ENCODE results near the gene MGAT5. TPM values are rescaled to one million over a fixed set of nuclear protein-coding genes. Genes with fewer than 3 reads are reported as not detected.

Gene MGAT5
- total RNA-seq, 1 experiment from 2014 or later, result 34.0 TPM

DNA sequence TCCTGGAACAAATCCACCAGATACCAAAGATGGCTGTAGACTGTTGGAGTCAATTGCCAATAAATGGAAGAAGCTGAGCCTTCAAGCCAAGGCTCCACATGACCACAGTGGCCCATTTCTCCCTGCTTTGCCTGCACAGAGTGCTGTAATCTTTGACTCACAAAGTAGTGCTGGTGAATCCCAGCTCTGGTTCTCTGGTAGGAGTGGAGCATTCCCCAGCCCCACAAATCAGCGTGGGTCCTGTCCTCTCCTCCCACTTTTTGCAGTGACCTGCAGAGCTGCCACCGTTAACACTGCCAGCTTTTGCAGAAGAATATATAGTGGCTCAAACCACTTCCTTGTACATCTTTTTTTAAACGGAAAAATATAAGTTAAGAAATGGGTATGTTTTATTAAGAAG lies 93.9 kb downstream of the MGAT5 start:
- intact Hi-C loops (cut with micrococcal nuclease), result no loop called here
- Histone ChIP-seq H2AFZ (ENCODE audit: low read depth, low read length, poor library complexity, severe bottlenecking) (no peak overlapping the region), H3K9me3 (ENCODE audit: control insufficient read depth in 1 of 2, insufficient read depth in 1 of 2, low read depth in 1 of 2, low read length in 2 of 2) (no peaks in the 10 kb centered on the region), H3K27ac (ENCODE audit: low read depth, low read length) (no peak overlapping the region), H4K20me1 (ENCODE audit: insufficient read depth) (no peaks in the 10 kb centered on the region), H3K9ac (ENCODE audit: low read length) (no peak overlapping the region), H3K27me3 (ENCODE audit: insufficient read depth, low read length) (no peaks in the 10 kb centered on the region), H3K9me2 (ENCODE audit: insufficient read depth) (no peaks in the 10 kb centered on the region), H3K36me3 (ENCODE audit: control insufficient read depth in 1 of 2, insufficient read depth in 2 of 2, low read length in 2 of 2) (no peaks in the 10 kb centered on the region), H3K4me1 (ENCODE audit: control insufficient read depth in 1 of 2, insufficient read depth in 2 of 2, low read length in 2 of 2) (no peaks in the 10 kb centered on the region), H3K79me2 (ENCODE audit: insufficient read depth, low read length) (no peaks in the 10 kb centered on the region), H3K4me2 (ENCODE audit: low read length) (no peak overlapping the region), H3K4me3 (replicated peaks in 1 of 2; ENCODE audit: low read depth in 1 of 2, low read length in 2 of 2) (no peak overlapping the region)
- ATAC-seq (no peak), DNase-seq (ENCODE audit: low read depth, low spot score) (no peak)
- CTCF ChIA-PET, result no interaction called here
- TF ChIP-seq, protein P1, sequence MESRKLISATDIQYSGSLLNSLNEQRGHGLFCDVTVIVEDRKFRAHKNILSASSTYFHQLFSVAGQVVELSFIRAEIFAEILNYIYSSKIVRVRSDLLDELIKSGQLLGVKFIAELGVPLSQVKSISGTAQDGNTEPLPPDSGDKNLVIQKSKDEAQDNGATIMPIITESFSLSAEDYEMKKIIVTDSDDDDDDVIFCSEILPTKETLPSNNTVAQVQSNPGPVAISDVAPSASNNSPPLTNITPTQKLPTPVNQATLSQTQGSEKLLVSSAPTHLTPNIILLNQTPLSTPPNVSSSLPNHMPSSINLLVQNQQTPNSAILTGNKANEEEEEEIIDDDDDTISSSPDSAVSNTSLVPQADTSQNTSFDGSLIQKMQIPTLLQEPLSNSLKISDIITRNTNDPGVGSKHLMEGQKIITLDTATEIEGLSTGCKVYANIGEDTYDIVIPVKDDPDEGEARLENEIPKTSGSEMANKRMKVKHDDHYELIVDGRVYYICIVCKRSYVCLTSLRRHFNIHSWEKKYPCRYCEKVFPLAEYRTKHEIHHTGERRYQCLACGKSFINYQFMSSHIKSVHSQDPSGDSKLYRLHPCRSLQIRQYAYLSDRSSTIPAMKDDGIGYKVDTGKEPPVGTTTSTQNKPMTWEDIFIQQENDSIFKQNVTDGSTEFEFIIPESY (IDR thresholded peaks at IDR 0.05; ENCODE audit: extremely low read depth, insufficient replicate concordance, low read length), result no peak
- TF ChIP-seq ZNF274 (IDR thresholded peaks at IDR 0.05; ENCODE audit: low read depth, low read length) (no peak), MAX (IDR thresholded peaks at IDR 0.05) (no peak), SP1 (IDR thresholded peaks at IDR 0.05; ENCODE audit: low read depth) (no peak), RAD21 (IDR thresholded peaks at IDR 0.05; ENCODE audit: low read depth) (no peak), POLR2AphosphoS5 (IDR thresholded peaks at IDR 0.05; ENCODE audit: low read depth, low read length) (no peak)
- RAD21 ChIA-PET (ENCODE audit: low non-redundant PET in 1 of 2, low total read pairs in 2 of 2, uncharacterized antibody in 2 of 2, unreplicated experiment in 2 of 2), result no interaction called here
- BruUV-seq (replicated peaks), result no TSS peak
- POLR2A ChIA-PET, result no interaction called here

- Histone ChIP-seq H3K4me2 (ENCODE audit: low read length) (no peak overlapping the region), H3K9me3 (ENCODE audit: control insufficient read depth in 1 of 2, insufficient read depth in 1 of 2, low read depth in 1 of 2, low read length in 2 of 2) (no peaks in the 10 kb centered on the region), H3K9me2 (ENCODE audit: insufficient read depth) (no peaks in the 10 kb centered on the region), H3K36me3 (ENCODE audit: control insufficient read depth in 1 of 2, insufficient read depth in 2 of 2, low read length in 2 of 2) (no peaks in the 10 kb centered on the region), H3K9ac (ENCODE audit: low read length) (no peak overlapping the region), H3K27ac (ENCODE audit: low read depth, low read length) (no peak overlapping the region), H2AFZ (ENCODE audit: low read depth, low read length, poor library complexity, severe bottlenecking) (no peak overlapping the region), H4K20me1 (ENCODE audit: insufficient read depth) (no peaks in the 10 kb centered on the region), H3K4me1 (ENCODE audit: control insufficient read depth in 1 of 2, insufficient read depth in 2 of 2, low read length in 2 of 2) (no peaks in the 10 kb centered on the region), H3K4me3 (replicated peaks in 1 of 2; ENCODE audit: low read depth in 1 of 2, low read length in 2 of 2) (no peak overlapping the region), H3K27me3 (ENCODE audit: insufficient read depth, low read length) (no peaks in the 10 kb centered on the region), H3K79me2 (ENCODE audit: insufficient read depth, low read length) (no peaks in the 10 kb centered on the region)
- no peak for DNase-seq (ENCODE audit: low read depth, low spot score)
- POLR2A ChIA-PET, result no interaction called here
- ATAC-seq, result no peak
- intact Hi-C loops (cut with micrococcal nuclease), result no loop called here
- CTCF ChIA-PET, result no interaction called here
- TF ChIP-seq, protein P2, sequence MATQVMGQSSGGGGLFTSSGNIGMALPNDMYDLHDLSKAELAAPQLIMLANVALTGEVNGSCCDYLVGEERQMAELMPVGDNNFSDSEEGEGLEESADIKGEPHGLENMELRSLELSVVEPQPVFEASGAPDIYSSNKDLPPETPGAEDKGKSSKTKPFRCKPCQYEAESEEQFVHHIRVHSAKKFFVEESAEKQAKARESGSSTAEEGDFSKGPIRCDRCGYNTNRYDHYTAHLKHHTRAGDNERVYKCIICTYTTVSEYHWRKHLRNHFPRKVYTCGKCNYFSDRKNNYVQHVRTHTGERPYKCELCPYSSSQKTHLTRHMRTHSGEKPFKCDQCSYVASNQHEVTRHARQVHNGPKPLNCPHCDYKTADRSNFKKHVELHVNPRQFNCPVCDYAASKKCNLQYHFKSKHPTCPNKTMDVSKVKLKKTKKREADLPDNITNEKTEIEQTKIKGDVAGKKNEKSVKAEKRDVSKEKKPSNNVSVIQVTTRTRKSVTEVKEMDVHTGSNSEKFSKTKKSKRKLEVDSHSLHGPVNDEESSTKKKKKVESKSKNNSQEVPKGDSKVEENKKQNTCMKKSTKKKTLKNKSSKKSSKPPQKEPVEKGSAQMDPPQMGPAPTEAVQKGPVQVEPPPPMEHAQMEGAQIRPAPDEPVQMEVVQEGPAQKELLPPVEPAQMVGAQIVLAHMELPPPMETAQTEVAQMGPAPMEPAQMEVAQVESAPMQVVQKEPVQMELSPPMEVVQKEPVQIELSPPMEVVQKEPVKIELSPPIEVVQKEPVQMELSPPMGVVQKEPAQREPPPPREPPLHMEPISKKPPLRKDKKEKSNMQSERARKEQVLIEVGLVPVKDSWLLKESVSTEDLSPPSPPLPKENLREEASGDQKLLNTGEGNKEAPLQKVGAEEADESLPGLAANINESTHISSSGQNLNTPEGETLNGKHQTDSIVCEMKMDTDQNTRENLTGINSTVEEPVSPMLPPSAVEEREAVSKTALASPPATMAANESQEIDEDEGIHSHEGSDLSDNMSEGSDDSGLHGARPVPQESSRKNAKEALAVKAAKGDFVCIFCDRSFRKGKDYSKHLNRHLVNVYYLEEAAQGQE (IDR thresholded peaks at IDR 0.05; ENCODE audit: low read depth), result no peak
- TF ChIP-seq TCF7L2 (IDR thresholded peaks at IDR 0.05; ENCODE audit: borderline replicate concordance, extremely low read depth, insufficient read depth, insufficient read length), result no peak
- RAD21 ChIA-PET (ENCODE audit: low non-redundant PET in 1 of 2, low total read pairs in 2 of 2, uncharacterized antibody in 2 of 2, unreplicated experiment in 2 of 2), result no interaction called here
- no TSS peak for BruUV-seq (replicated peaks)
Observed at GRCh38 chr2:134348239-134348638, 94.4 kb downstream of the MGAT5 start.

Data from HCT116 (cell line).